Thymus (tissue), 11 donors: ENCODE results near the gene BTG1. TPM values are rescaled to one million over a fixed set of nuclear protein-coding genes. Genes with fewer than 3 reads are reported as not detected.
"Not testable (repeated sequence)": the region's sequence is repeated elsewhere in the genome, so short reads cannot be mapped to it uniquely, and the experiment has no call there.

Source experiments
- DNase-seq, 9 donors: peaks; one replicate each; pipeline ENCODE4 v3.0.0-alpha.2; 2013; ENCODE audit warnings: low spot score in 9 of 9, low read depth in 6 of 9, missing footprints in 1 of 9
- H3K27ac ChIP-seq, 2 donors: one replicate each; pipeline ENCODE4 v1.5.1; 2013; ENCODE audit warnings: control low read depth in 1 of 2, low read depth in 1 of 2, low read length in 1 of 2, mild to moderate bottlenecking in 1 of 2, moderate library complexity in 1 of 2
- H3K27me3 ChIP-seq, 2 donors: one replicate each; pipeline ENCODE4 v1.5.1; 2013; ENCODE audit warnings: low read length in 1 of 2; ENCODE audit not compliant: control insufficient read depth in 2 of 2, insufficient read depth in 1 of 2
- H3K36me3 ChIP-seq, 2 donors: one replicate each; pipeline ENCODE4 v1.5.1; 2013; ENCODE audit warnings: low read length in 1 of 2, mild to moderate bottlenecking in 1 of 2, moderate library complexity in 1 of 2; ENCODE audit not compliant: control insufficient read depth in 2 of 2, insufficient read depth in 2 of 2
- H3K4me1 ChIP-seq, 2 donors: one replicate each; pipeline ENCODE4 v1.5.1; 2013; ENCODE audit warnings: low read length in 2 of 2; ENCODE audit not compliant: control insufficient read depth in 2 of 2, insufficient read depth in 2 of 2
- H3K4me3 ChIP-seq, 2 donors: one replicate each; pipeline ENCODE4 v1.5.1; 2013; ENCODE audit warnings: low read length in 2 of 2, control low read depth in 1 of 2, mild to moderate bottlenecking in 1 of 2
- H3K9me3 ChIP-seq, 2 donors: one replicate each; pipeline ENCODE4 v1.5.1; 2013; ENCODE audit warnings: low read length in 1 of 2, mild to moderate bottlenecking in 1 of 2; ENCODE audit not compliant: control insufficient read depth in 2 of 2, insufficient read depth in 1 of 2
- WGBS: extraction: QIAGEN DNeasy Blood & Tissue Kit; methylation state at CpG from one replicate; pipeline ENCODE4 v1.1.7; 2013; 5-methylcytosine and 5-hydroxymethylcytosine counted together
- polyA plus RNA-seq: library from polyadenylated mRNA; stranded (reverse); fragments of 200-250 nt; gene quantifications from one replicate; pipeline ENCODE4 v1.2.3, GENCODE V29; 2013
- total RNA-seq: library from RNA; stranded (reverse); fragments of 120-200 nt; gene quantifications from one replicate; pipeline ENCODE4 v1.2.4, GENCODE V29; 2013
- donor health status: healthy.

BTG1 gene
- total and polyA plus RNA-seq, 2 donors, result 38.1 to 313 TPM

- 79% methylated on average over 2 of the region's 2 CpGs for WGBS
- no peak overlapping the region for H3K27ac ChIP-seq
Observed at GRCh38 chr12:92105110-92105509, 40.5 kb downstream of the BTG1 start.

GRCh38 chr12:92102606-92103005, 43.0 kb downstream of the BTG1 start:
- Histone ChIP-seq H3K9me3 (peaks cover 3 to 7% of the 10 kb centered on the region in 2 donors), H3K36me3 (peaks cover 0 to under 1% of the 10 kb centered on the region in 2 donors), H3K27ac (no peak overlapping the region), H3K4me3 (no peak overlapping the region), H3K4me1 (peaks cover 0 to 2% of the 10 kb centered on the region in 2 donors), H3K27me3 (no peaks in the 10 kb centered on the region)
- 97% methylated on average over 2 of the region's 2 CpGs for WGBS
- DNase-seq, result no peak

More at GRCh38 chr12:92105110-92105509, 40.5 kb downstream of the BTG1 start:
- Histone ChIP-seq H3K4me1 (peaks cover 5 to 11% of the 10 kb centered on the region in 2 donors), H3K27me3 (no peaks in the 10 kb centered on the region), H3K4me3 (no peak overlapping the region), H3K9me3 (peaks cover 3 to 5% of the 10 kb centered on the region in 2 donors), H3K36me3 (peaks cover 0 to 4% of the 10 kb centered on the region in 2 donors)
- DNase-seq, result no peak

GRCh38 chr12:92098594-92099380, 46.9 kb downstream of the BTG1 start:
- DNase-seq, result no peak

GRCh38 chr12:92096346-92097136, 49.1 kb downstream of the BTG1 start:
- Histone ChIP-seq H3K36me3 (no peaks in the 10 kb centered on the region), H3K4me1 (no peaks in the 10 kb centered on the region), H3K27me3 (no peaks in the 10 kb centered on the region), H3K4me3 (no peak overlapping the region), H3K9me3 (peaks cover 3 to 7% of the 10 kb centered on the region in 2 donors), H3K27ac (no peak overlapping the region)
- 93% methylated on average over 2 of the region's 2 CpGs for WGBS
- DNase-seq, result no peak

More at GRCh38 chr12:92098594-92099380, 46.9 kb downstream of the BTG1 start:
- Histone ChIP-seq H3K36me3 (no peaks in the 10 kb centered on the region), H3K4me1 (no peaks in the 10 kb centered on the region), H3K4me3 (no peak overlapping the region), H3K27me3 (no peaks in the 10 kb centered on the region), H3K9me3 (peaks cover 3 to 7% of the 10 kb centered on the region in 2 donors), H3K27ac (no peak overlapping the region)
- 98% methylated on average over 1 of the region's 1 CpG for WGBS

- Histone ChIP-seq H3K4me3 (no peak overlapping the region), H3K4me1 (no peaks in the 10 kb centered on the region), H3K27me3 (no peaks in the 10 kb centered on the region), H3K36me3 (peaks cover 0 to 3% of the 10 kb centered on the region in 2 donors), H3K27ac (peak overlapping the region in 1 of 2 donors; percentile 18), H3K9me3 (no peaks in the 10 kb centered on the region)
- 86% methylated on average over 1 of the region's 1 CpG for WGBS
- no peak for DNase-seq
Observed at GRCh38 chr12:92094751-92095161, 50.9 kb downstream of the BTG1 start.

GRCh38 chr12:92094301-92094700, 51.3 kb downstream of the BTG1 start:
- H3K36me3 ChIP-seq, H3K4me1 ChIP-seq, H3K9me3 ChIP-seq, H3K27ac ChIP-seq, H3K27me3 ChIP-seq, DNase-seq, H3K4me3 ChIP-seq: not testable (repeated sequence)
- 69% methylated on average over 3 of the region's 3 CpGs for WGBS
